Endothelial cell of umbilical vein (primary cell): ENCODE data around the gene PDIA4.

ENCODE experiments used
- CTCF ChIP-seq, 2 donors: IDR thresholded peaks; 1 replicate in 1 of 2; 2 replicates in 1 of 2; pipeline ENCODE4 v1.5.1; 2011; ENCODE audit warnings: low read length in 2 of 2, mild to moderate bottlenecking in 2 of 2, moderate library complexity in 2 of 2, control low read depth in 1 of 2, inconsistent platforms in 1 of 2, low read depth in 1 of 2; ENCODE audit not compliant: insufficient read depth in 1 of 2; ENCODE audit errors: extremely low read depth in 1 of 2
- EZH2 ChIP-seq: IDR thresholded peaks from 2 replicates; pipeline ENCODE4 v1.6.1; 2012; ENCODE audit warnings: borderline replicate concordance, low read depth, mild to moderate bottlenecking, moderate library complexity, low read length, inconsistent platforms; ENCODE audit not compliant: severe bottlenecking
- FOS ChIP-seq: IDR thresholded peaks from 2 replicates; pipeline ENCODE4 v1.6.1; 2011; ENCODE audit warnings: mild to moderate bottlenecking, low read length, moderate library complexity, borderline replicate concordance; ENCODE audit not compliant: insufficient read depth
- GATA2 ChIP-seq: IDR thresholded peaks from 2 replicates; pipeline ENCODE4 v1.7.0; 2011; ENCODE audit warnings: low read depth, mild to moderate bottlenecking, moderate library complexity, mixed read lengths, low read length; ENCODE audit not compliant: insufficient read length, insufficient read depth
- JUN ChIP-seq: IDR thresholded peaks from 2 replicates; pipeline ENCODE4 v1.6.1; 2011; ENCODE audit warnings: borderline replicate concordance, low read depth; ENCODE audit not compliant: insufficient read length, insufficient read depth
- MYC ChIP-seq: IDR thresholded peaks from one replicate; pipeline ENCODE4 v1.6.1; 2011; ENCODE audit warnings: mild to moderate bottlenecking, low read depth, low read length
- POLR2A ChIP-seq: IDR thresholded peaks from 2 replicates; pipeline ENCODE4 v1.6.1; 2012; ENCODE audit warnings: low read depth, mild to moderate bottlenecking, control low read depth, low read length
- POLR2AphosphoS5 ChIP-seq: IDR thresholded peaks from 2 replicates; pipeline ENCODE4 v1.6.1; 2012; ENCODE audit warnings: low read depth, mild to moderate bottlenecking, control low read depth, low read length, moderate library complexity; ENCODE audit not compliant: insufficient read depth
- TF ChIP-seq, protein P1 (sequence below): IDR thresholded peaks from 2 replicates; pipeline ENCODE4 v1.6.1; 2011; ENCODE audit not compliant: insufficient read depth, insufficient read length

DNA sequence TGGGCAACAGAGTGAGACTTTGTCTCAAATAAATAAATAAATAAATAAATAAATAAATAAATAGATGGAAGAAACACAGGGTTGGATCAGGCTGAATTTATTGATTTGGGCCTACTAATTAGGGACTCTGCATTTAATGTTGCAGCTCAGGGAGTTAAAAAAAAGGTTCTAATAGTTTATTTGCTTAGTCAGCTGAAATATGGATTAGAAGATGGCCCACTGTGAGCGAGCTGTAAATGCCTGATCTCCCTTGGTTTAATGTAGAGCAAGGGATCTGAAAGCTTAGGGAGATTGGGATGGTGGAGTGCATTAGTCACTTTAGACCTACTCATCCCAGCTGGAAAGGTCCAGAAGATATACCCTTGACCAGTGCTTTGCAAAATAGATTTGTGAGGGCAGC is 25.1 kb upstream of the PDIA4 start:
- TF ChIP-seq GATA2 = no peak
- TF ChIP-seq CTCF (IDR thresholded peaks at IDR 0.05; ENCODE audit: extremely low read depth in 1 of 2, insufficient read depth in 1 of 2, low read depth in 1 of 2, low read length in 2 of 2) = no peak
- TF ChIP-seq POLR2AphosphoS5 = no peak
- no peak for TF ChIP-seq JUN
- no peak for TF ChIP-seq POLR2A
- TF ChIP-seq, protein P1, sequence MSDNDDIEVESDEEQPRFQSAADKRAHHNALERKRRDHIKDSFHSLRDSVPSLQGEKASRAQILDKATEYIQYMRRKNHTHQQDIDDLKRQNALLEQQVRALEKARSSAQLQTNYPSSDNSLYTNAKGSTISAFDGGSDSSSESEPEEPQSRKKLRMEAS = no peak
- no peak for TF ChIP-seq EZH2
- no peak for TF ChIP-seq MYC
- TF ChIP-seq FOS = no peak
